Measurements from ENCODE around the gene LRRC46. TPM values are rescaled to one million over a fixed set of nuclear protein-coding genes. Genes with fewer than 3 reads are reported as not detected.

LRRC46 gene
- total RNA-seq, 2 experiments from 2014 or later, result 0.38 to 0.67 TPM

- H3K9me3 Mint-ChIP-seq, result no peaks in the 10 kb centered on the region
- intact Hi-C loops (cut with micrococcal nuclease), result no loop called here
- H3K27ac Mint-ChIP-seq, result no peak overlapping the region
- peaks cover 7% of the 10 kb centered on the region for H3K27me3 Mint-ChIP-seq
- H3K4me3 Mint-ChIP-seq, result no peak overlapping the region
- DNase-seq (no peak), ATAC-seq (no peak)
- H3K36me3 Mint-ChIP-seq (ENCODE audit: low read depth), result no peaks in the 10 kb centered on the region
- no peak for TF ChIP-seq CTCF (IDR thresholded peaks at IDR 0.05)
- CTCF ChIA-PET, result interaction anchor here (1.5 to 18.8 kb wide), 2 partner anchors 10 to 39 kb away, joined by 3 to 586 read pairs; partner anchors contain the start of genes SCRN2 and SP6
- POLR2A ChIA-PET, result interaction anchor here (0.5 to 2.0 kb wide), 4 partner anchors 11 to 42 kb away, joined by 3 to 7 read pairs (median 3); partner anchors contain the start of gene SCRN2
- H3K4me1 Mint-ChIP-seq (ENCODE audit: low read depth), result peaks cover 25% of the 10 kb centered on the region
Measured at GRCh38 chr17:47882695-47883588, 51.5 kb downstream of the LRRC46 start.

GRCh38 chr17:47883589-47884426, 52.3 kb downstream of the LRRC46 start:
- CTCF ChIA-PET, result interaction anchor here (1.4 to 18.8 kb wide), 3 partner anchors 11 to 65 kb away, joined by 3 to 586 read pairs (median 4); partner anchors contain the start of genes SCRN2 and SP6
- intact Hi-C loops (cut with micrococcal nuclease), result no loop called here
- Mint-ChIP-seq H3K27me3 (peaks cover 4% of the 10 kb centered on the region), H3K4me3 (no peak overlapping the region), H3K36me3 (ENCODE audit: low read depth) (no peaks in the 10 kb centered on the region), H3K27ac (no peak overlapping the region), H3K4me1 (ENCODE audit: low read depth) (peaks cover 24% of the 10 kb centered on the region), H3K9me3 (no peaks in the 10 kb centered on the region)
- POLR2A ChIA-PET, result interaction anchor here (1.1 to 1.5 kb wide), 4 partner anchors 12 to 45 kb away, joined by 3 to 5 read pairs (median 4); no protein-coding TSS in a partner anchor
- no peak for TF ChIP-seq CTCF (IDR thresholded peaks at IDR 0.05)
- no peak for ATAC-seq
- DNase-seq, result no peak

GRCh38 chr17:47884427-47884740, 52.9 kb downstream of the LRRC46 start:
- no peaks in the 10 kb centered on the region for H3K27me3 Mint-ChIP-seq
- POLR2A ChIA-PET, result interaction anchor here (0.6 to 1.5 kb wide), 7 partner anchors 12 to 204 kb away, joined by 3 to 5 read pairs (median 3); no protein-coding TSS in a partner anchor

More at GRCh38 chr17:47884427-47884740, 52.9 kb downstream of the LRRC46 start:
- no peaks in the 10 kb centered on the region for H3K9me3 Mint-ChIP-seq
- DNase-seq, result no peak
- TF ChIP-seq CTCF (IDR thresholded peaks at IDR 0.05), result no peak
- ATAC-seq, result no peak
- H3K4me3 Mint-ChIP-seq, result no peak overlapping the region
- peaks cover 20% of the 10 kb centered on the region for H3K4me1 Mint-ChIP-seq (ENCODE audit: low read depth)
- intact Hi-C loops (cut with micrococcal nuclease), result no loop called here
- H3K27ac Mint-ChIP-seq, result no peak overlapping the region
- CTCF ChIA-PET, result interaction anchor here (0.9 to 18.8 kb wide), 4 partner anchors 13 to 64 kb away, joined by 4 to 586 read pairs (median 4); partner anchors contain the start of genes SCRN2 and SP6
- no peaks in the 10 kb centered on the region for H3K36me3 Mint-ChIP-seq (ENCODE audit: low read depth)

Data from activated CD8-positive, alpha-beta T cell treated with anti-CD3 and anti-CD28 coated beads for 36 hours (primary cell).